Stimulated activated naive CD8-positive, alpha-beta T cell treated with anti-CD3 and anti-CD28 coated beads, Interleukin-15, Interleukin-2, amounts not matched to agents 100 U/mL and 50 U/mL, for 24 hours (primary cell): ENCODE data around the gene OR8H2.
"Not testable (repeated sequence)": the region's sequence is repeated elsewhere in the genome, so short reads cannot be mapped to it uniquely, and the experiment has no call there.

Experiments
- ATAC-seq: fragments of 150-1000 bp; cut with Tn5 transposase; one replicate; pipeline ENCODE4 v1.10.0; 2021
- DNase-seq: peaks from one replicate; pipeline ENCODE4 v3.0.0; 2021

Gene OR8H2, protein sequence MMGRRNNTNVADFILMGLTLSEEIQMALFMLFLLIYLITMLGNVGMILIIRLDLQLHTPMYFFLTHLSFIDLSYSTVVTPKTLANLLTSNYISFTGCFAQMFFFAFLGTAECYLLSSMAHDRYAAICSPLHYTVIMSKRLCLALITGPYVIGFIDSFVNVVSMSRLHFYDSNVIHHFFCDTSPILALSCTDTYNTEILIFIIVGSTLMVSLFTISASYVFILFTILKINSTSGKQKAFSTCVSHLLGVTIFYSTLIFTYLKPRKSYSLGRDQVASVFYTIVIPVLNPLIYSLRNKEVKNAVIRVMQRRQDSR

DNA sequence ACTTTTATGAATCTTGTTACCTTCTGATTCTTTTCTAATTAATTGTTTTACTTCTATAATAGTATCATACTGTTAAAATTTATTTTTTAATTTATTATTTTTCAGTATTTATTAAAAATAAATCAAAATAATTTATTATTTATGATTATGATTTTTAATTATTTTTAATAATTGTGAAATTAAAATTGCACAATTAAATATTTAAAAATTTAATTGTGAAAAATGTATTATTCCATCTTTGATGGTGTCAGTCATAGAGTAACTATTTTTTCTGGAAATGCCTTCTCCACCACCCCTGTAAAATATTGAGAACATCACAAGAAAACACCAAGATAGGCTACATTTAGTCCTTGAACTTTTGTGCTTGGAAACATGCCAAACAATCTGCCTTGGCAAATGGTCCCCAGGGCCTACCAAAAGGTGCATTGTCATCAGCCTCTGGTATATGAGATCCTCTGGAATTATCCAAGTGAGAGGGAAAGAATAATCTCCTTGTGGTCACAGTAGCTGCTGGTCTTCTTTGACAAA is at the start of gene OR8H2:
Gene OR8H2 (plus strand): TSS at position 478 of the 528 bp plus-strand sequence. CDS start 1,356 bp downstream, outside the sequence.
- ATAC-seq: no peak
- DNase-seq: no peak

DNA sequence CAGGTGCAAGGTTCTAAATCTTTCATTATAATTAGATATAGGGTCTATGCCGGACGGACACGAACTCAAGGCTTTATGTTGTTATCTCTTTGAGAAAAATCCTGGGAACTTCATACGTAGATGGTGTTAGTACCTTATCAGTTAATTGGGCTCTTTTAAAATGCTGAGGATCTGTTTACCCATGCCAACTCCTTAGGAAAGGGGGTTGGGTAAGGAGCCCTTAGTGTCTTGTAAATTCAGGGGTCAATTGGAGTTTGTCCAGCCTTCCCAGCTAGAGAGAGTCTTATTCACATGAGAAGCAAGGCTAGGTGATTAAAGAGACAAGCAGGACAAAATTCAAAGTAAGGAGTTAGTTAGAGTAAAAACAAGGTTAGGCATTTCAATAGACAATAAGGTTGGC is 47.1 kb upstream of the OR8H2 start:
- DNase-seq, ATAC-seq: not testable (repeated sequence)

DNA sequence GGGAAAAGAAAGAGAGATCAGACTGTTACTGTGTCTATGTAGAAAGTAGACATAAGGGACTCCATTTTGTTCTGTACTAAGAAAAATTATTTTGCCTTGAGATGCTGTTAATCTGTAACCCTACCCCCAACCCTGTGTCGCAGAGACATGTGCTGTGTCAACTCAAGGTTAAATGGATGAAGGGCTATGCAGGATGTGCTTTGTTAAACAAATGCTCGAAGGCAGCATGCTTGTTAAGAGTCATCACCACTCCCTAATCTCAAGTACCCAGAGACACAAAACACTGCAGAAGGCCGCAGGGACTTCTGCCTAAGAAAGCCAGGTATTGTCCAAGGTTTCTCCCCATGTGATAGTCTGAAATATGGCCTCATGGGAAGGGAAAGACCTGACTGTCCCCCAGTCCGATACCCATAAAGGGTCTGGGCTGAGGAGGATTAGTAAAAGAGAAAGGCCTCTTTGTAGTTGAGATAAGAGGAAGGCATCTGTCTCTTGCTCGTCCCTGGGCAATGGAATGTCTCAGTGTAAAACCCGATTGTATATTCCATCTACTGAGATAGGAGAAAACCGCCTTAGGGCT is 45.7 kb upstream of the OR8H2 start:
- not testable (repeated sequence) for ATAC-seq, DNase-seq

DNA sequence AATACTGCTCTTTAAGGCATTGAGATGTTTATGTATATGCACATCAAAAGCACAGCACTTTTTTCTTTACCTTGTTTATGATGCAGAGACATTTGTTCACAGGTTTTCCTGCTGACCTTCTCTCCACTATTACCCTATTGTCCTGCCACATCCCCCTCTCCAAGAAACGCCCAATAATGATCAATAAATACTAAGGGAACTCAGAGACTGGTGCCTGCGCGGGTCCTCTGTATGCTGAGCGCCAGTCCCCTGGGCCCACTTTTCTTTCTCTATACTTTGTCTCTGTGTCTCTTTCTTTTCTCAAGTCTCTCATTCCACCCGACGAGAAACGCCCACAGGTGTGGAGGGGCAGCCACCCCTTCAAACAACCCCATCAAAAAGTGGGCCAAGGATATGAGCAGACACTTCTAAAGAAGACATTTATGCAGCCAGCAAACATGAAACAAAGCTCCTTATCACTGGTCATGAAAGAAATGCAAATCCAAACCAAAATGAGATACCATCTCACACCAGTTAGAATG is 45.2 kb upstream of the OR8H2 start:
- not testable (repeated sequence) for DNase-seq, ATAC-seq

DNA sequence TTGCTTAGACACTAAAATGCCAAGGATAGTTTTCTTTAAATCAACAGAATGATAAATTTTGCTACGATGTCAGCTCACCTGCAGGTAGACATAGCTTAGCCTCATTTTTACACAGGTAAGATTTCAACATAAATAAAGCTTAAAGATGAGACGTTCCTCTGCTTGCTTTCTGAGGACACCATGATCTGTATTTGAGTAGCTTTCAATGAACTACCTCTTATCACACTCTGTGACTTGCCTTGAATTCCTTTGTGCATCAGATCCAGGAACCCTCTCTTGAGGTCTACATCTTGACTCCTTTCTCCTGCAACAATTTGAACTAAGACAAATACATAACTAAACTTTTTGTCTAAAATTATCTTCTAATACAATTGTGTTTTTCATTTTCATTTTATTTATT is 36.5 kb upstream of the OR8H2 start:
- DNase-seq (no peak), ATAC-seq (no peak)

DNA sequence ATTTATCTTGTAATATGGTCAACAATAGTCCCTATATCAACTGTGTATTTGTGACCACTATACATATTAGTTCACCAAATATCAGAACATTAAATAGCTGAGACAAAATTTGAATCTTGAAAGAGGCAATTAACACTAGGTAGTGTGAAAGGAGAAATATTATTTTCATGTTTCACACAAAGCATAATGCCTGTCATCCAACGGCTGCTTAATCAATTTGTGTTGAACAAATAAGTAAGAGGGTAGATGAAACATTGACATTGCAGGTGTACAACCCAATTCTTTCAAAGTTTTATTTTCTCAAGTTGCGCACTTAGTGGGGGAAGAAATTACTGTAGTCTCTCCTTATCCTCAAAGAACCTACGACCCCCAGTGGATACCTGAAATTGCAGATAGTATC is 13.8 kb upstream of the OR8H2 start:
- ATAC-seq (no peak), DNase-seq (no peak)

DNA sequence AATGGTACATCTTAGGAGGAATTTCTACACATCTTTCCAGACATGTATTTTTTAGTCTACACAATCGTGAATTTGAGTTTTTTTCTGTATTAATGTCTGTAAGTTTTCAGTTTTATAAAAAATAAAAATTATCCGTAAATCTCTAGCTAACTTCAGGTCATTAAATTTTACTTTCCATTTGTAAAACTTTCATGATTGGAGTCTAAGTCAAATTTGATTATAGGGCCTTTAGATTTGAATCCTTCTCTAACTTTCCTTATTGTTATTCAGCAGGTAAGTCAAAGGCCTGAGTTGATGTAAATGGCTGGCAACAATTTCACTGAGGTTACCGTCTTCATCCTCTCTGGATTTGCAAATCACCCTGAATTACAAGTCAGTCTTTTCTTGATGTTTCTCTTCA is 10.5 kb upstream of the OR8H2 start, which contains the start of gene OR8I2:
Gene OR8I2 (plus strand): TSS at position 301 of the 400 bp plus-strand sequence. CDS start 0 bp downstream, at position 301.
- no peak for DNase-seq
- ATAC-seq: no peak

DNA sequence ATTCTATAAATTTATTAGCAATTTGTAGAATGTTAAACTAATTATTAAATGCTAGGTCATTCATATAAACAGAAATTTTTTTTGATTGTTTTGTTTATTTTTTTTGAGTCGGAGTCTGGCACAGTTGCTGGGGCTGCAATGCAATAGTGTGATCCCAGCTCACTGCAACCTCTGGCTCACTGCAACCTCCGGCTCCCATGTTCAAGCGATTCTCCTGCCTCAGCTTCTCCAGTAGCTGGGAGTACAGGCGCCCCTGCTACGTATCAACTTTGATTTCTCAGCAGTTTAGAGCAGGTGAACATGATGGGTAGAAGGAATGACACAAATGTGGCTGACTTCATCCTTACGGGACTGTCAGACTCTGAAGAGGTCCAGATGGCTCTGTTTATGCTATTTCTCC is 18.6 kb downstream of the OR8H2 start, which contains the start of gene OR8H3:
Gene OR8H3 (plus strand): TSS at position 301 of the 400 bp plus-strand sequence. CDS start 0 bp downstream, at position 301.
- no peak for ATAC-seq
- no peak for DNase-seq

DNA sequence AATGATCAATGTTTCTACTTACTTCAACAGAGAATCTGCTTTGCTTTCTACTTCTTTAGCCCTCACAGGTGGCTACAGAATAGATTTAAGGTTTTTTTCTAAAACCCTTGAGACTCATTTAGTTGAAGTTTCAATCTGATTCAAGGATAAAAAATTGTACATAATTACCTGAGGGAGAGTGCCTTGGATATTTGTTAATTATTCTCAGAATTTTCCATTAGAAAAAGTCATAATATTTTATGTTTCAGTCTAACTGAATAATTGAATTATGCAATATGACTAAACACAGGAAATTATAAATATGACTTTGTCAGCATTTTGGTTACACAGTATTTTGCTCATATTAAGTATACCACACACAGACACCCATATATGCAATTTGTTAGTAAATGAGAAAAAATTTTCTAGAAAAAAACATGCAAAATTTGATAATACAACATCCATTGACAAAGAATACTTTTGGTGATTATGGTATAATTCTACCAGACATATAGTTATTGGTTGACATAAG is 36.7 kb downstream of the OR8H2 start, which contains the start of gene OR8J3:
Gene OR8J3 (minus strand): TSS at position 51 of the 511 bp plus-strand sequence. CDS start 2,483 bp downstream, outside the sequence.
- no peak for ATAC-seq

DNA sequence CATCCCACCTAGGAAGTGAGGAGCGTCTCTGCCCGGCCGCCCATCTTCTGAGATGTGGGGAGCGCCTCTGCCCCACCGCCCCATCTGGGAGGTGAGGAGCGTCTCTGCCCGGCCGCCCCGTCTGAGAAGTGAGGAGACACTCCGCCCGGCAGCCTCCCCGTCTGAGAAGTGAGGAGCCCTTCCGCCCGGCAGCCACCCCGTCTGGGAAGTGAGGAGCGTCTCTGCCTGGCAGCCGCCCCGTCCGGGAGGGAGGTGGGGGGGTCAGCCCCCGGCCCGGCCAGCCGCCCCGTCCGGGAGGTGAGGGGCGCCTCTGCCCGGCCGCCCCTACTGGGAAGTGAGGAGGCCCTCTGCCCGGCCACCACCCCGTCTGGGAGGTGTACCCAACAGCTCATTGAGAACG is 40.2 kb downstream of the OR8H2 start:
- not testable (repeated sequence) for DNase-seq, ATAC-seq

More for the DNA sequence above, 36.7 kb downstream of the OR8H2 start, which contains the start of gene OR8J3:
- no peak for DNase-seq

DNA sequence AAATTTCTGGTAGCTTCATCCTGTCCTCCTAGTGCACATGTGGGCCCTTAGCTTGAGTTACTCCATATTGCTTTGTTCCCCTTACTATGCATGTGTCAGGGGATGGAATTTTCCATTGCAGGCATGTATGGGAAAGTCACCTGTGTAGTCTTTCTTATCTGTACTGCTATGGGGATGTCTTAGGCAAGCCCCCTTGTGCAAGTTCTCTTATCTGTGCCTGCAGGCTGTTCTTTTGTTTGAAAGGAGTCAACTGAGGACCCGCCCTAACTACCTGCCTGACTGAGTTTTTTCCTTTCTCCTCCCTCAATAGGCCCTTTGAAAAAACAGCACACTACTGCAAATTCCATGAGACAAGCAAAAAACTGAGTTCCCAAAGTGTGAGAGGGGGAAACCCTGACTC is 47.9 kb downstream of the OR8H2 start:
- no peak for ATAC-seq
- no peak for DNase-seq

DNA sequence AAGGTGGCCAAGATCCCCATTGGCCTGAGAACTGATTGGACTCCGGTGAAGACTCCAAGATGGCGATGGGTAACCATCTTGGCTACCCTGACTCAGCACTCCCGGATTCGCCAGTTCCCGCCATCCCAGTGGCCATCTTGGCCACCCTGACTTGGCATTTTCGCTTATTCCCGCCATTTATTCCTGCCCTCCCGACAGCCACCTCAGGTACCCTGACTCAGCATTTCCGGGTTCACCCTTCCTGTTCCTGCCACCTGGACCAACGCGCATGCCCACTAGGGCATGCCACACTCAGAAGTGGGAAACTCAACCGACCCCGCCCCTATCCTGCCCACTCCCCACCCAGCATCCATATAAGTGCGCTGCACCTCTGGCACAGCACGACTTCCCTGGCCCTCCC is 48.8 kb downstream of the OR8H2 start:
- no peak for ATAC-seq
- DNase-seq: no peak
